HG02852 (cell line): Measurements from ENCODE around the gene DNASE2B.

Experiments used
- ATAC-seq: cut with Tn5 transposase; IDR thresholded peaks from one replicate; pipeline ENCODE4 v1.9.1; 2021; ENCODE audit warnings: mild to moderate bottlenecking, moderate library complexity; ENCODE audit not compliant: unreplicated experiment

DNASE2B gene

DNA sequence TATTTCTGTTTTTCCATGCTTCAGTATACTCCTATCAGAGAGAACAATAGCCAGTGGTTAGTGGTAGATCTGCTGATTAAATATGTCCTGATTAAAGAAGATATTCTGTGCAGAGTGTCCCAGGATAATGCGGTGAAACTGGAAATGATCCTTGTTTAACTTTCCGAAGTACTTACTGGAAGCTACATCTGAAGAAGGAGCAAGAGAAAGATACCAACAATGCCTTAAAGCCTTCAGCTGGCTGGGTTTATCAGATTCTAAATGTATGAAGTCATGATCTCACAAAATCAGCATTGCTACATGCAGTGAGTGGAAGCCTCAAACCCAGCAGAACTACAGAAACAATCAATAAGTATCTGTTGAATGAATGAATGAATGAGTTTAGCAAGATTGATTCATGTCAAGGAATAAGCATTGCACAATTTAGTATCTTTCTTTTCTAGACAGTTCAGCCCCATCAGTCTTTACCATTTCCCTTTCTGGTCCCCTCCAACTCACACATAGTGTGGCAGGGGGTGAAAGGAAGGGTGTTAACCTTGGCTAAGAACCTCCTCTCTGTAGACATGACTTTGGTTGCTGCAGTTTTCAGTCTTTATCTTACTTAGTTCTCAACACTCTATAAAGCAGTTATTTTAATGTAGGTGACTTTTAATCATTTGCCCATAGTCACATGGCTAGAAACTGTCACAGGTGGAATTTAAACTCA, 24.7 kb upstream of the DNASE2B start:
- no peak for ATAC-seq

DNA sequence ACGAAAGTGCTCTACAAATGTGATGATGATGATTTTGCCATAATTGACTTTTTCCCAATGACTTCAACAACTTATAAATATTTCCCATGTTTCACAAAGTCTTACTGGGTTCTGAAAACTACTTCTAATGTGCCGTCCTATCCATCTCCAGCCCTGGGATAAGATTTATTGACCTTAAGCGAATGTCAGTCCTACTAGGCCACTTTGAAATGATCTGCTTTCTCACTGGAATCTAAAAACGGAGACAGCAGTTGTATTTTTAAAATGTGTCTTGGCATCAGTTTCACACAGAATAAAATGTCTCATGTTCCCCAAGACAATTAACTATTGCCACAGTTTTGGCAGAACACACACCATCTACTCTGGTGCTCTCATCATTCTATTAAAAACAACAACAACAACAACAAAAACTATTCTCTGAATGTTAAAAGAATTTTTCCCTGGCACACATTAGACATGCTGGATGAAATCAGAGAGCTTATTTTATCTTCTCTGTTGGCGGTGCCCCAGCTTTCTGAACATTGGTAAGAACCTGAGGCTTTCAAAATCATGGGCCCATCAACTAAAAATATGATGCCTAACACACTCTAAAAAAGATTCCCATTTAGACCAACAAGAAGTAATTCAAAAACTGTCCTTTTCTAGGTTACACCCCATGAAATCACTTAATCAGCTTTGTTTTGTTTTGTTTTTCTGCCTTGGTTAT, 23.1 kb upstream of the DNASE2B start:
- no peak for ATAC-seq

- ATAC-seq: no peak
These were observed 22.0 kb upstream of the DNASE2B start for GRCh38 chr1:84376000-84376910.

GRCh38 chr1:84377480-84378095, 20.7 kb upstream of the DNASE2B start:
- no peak for ATAC-seq

DNA sequence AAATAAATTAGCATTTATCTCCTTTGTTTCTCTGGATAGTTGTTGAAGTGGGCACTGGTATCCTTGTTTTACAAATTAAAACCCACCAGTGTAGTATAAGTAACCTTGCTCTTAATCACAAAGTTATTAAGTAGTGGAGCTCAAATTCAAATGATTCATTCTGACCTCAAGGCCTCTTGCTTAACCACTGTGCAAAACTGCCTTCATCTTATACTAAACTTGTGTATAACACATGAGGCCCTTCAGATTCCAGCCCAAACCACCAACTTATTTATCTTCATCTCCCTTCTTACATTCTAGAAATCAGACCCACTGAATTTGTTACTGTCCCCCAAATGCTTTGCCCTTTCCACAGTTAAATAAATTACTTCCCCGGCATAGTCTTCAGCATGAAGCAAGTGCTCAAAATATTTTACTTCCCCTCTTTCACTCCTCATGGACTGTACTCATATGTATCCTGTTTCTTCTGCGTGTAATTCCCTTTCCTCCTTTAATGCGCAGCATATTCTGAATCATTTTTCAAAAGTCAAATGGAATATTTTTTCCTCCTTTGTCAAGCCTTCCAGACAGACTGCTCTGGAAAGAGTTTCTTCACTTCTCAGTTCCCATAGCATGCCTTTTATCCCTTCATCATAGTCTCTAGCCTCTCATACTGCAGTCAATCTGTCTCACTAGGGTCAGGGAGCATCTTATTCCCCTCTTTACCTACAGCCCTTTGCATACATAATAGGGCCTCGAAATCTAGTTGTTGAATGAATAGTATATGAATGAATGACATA, 19.0 kb upstream of the DNASE2B start:
- ATAC-seq: no peak

DNA sequence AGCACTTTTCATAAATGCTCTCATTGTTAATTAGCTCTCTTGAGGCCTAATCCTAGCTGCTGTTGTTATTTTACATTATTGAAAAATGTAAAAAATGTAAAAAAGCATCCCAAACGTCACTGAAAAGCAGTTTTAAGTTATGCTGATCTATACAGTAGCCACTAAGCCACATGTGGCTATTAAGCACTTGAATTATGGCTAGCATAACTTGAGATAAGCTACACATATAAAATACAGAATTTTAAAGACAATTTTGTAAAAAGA, 18.4 kb upstream of the DNASE2B start:
- ATAC-seq: no peak

GRCh38 chr1:84382127-84382526, 16.2 kb upstream of the DNASE2B start:
- no peak for ATAC-seq

DNA sequence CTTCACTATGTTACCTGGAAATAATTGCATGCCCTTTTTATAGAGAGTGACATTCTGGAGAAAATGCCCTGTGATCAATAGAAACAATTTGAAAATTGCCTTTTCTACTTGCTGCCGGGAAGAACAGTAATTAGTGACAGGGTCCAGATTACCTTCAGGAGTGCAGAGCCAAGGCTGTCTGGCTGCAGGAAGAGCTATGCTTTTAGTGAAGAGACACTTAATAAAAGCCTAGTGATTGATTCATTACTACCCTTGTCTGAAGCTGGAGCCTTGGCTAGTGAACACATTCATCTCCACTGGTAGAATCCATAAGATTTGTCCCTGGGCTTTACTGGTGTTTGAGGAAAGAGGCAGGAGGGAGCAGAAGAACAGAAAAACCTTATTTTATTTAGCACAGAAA, 12.9 kb upstream of the DNASE2B start:
- ATAC-seq: no peak

DNA sequence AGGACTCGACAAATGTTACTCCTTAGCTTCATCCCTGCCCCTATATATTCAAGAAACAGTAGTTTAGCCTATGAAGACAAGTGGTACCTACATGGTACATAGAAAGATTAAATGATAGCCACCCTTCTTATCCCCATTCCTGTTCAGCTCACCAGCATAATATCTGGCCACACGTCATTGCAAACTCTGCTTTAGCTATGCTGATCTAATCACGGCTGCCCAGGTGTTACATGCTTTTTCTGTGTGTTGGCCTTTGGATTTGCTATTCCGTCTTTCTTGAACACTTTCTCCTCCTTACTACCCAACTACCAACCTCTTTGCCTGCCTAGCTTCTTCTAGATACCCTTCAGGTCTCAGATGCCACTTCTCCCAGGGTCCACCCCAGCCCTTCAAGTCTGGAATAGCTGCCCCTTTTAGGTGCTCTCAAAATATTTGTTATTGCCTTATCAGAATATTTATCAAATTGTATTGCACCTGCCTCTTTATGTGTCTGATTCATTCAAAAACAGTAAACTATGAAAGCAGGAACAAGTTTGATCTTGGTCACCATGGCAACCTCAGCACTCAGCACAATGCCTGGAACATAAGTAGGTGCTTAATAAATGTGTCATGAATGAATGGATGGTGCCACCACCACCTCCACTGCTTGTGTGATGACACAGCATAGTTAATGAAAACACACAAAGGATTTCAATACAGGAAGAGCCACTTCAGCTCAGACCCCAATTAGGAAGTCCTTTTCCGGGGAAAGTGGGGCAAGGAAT, 11.4 kb upstream of the DNASE2B start:
- ATAC-seq: no peak

DNA sequence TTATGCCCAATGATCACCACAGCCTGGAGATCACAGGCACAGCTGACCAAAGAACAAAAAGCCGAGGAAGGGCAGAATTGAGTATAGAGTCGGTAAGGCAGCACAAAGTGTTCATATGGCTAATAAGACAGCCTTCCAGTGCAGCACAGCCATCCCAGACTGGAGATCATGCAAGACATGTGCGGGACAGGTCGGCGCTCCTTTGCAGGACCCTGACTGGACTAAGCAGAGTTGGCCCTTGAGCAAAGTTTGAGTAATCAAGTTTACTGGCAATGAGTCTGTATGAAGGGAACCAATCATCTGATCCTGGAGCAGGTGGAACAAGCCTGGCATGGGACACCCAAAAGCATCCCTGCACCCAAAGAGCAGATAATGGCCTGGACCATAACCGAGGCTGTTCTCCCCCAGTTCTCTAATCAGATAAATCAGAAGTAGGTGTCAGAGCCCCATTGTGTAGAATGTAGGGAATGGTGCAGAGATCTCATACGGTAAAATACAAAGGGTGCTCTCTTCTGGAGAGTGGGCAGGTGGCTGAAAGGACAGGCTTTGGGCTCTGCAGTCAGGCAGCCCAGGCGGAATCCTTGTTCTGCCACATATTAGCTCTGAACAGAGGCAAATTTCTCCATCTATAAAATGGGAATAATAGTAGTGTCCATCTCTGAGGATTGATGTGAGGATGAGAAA, 10.7 kb upstream of the DNASE2B start:
- no peak for ATAC-seq

GRCh38 chr1:84390226-84390625, 8.1 kb upstream of the DNASE2B start:
- no peak for ATAC-seq

DNA sequence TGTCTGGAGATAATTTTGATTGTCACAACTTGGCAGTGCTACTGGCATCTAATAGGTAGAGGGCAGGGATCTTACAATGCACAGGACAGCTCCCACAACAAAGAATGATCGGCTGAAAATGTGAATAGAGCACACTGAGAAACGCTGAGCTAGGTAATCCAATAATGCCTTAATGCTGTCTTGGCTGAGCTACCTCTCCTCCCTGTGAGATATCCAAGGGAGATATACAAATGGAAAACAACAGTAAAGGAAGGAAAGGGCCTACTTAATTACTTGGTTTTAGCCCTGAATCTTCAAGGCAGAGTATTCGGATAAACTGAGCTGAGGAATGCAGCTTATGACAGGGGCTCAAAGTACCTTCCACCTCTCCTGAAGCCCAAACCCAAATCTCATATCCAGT, 2.9 kb downstream of the DNASE2B start:
- ATAC-seq: no peak

DNA sequence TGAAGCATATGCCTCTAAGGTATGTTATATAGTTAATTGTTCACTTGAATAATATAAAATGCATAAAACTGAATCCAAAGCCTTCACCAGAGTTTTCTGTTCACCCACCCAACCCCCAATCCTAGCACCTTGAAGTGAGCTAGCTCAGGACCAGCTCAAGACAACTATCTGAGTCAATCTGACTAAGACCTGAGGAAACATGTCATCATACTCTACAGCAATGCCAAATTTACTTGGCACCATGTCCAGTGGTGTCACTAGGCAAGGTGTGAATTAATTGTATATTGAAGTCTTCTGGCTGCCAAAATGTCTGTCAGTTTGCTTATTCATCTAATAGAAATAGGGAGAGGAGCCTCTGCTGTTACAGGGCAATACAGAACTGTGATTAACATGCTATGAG, 3.8 kb downstream of the DNASE2B start:
- no peak for ATAC-seq

GRCh38 chr1:84402501-84402900, 4.2 kb downstream of the DNASE2B start:
- no peak for ATAC-seq

- ATAC-seq: no peak
These were observed 5.1 kb downstream of the DNASE2B start for GRCh38 chr1:84403347-84403746.

- ATAC-seq: no peak
These were observed 8.1 kb downstream of the DNASE2B start for GRCh38 chr1:84406346-84406861.

GRCh38 chr1:84407524-84407923, 9.2 kb downstream of the DNASE2B start:
- no peak for ATAC-seq

DNA sequence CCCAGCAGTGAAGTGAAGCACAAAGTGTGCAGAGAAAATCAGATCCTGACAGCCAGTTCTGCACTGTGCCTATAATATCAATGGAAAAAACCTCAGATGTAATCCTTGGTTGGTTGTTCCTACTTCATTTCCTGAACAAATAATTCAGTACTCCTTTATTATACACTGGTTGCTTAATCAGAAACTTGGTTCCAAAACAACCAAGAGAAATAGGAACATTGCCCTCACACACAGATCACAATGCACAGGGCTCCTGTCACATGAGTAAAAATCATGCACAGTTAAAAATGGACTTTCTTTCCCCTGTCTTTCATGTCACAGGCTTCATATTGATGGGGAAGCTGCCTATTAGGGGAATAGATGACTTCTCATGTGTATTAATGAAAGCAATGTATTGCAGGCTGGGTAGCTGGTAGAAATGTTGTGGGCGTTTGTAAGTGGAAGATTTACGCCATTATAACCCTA, 9.7 kb downstream of the DNASE2B start:
- no peak for ATAC-seq

GRCh38 chr1:84409888-84410287, 11.6 kb downstream of the DNASE2B start:
- ATAC-seq: no peak
